ENCODE measurements around the gene SGSM1.

Gene SGSM1

DNA sequence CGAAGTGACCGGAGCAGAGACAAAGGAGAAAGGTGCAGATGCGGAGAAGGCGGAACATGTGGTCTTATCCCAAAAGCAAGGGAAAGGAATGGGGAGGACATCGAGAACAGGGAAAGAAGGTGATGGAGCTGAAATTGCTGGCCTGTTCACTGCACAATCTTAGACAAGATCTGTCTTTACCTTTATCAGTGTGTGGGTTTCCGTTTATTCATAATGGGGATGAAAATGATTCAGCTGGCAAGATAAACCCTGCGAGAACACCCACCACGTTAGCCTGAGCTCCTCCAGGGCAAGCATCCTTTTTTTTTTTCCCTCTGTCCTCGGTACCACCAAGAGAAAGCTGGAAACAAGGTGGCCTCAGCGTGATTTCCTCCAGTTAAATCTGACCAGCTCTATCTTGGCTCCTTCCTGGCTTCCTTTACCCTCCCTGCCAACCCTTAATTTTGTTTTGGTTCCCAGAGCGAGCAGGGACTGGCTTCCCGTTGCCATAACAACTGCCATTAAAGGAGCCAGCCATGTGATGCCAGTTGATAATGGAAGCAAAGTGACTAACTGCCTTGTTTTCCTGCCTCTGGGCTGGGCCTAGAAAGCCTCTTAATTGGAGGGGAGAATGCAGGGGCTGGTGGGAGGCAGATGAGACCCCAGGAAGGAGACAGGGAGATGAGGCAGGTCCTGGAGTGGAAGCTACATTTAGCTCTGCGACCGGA, 4.2 kb downstream of the SGSM1 start:
- H3K36me3 ChIP-seq (ENCODE audit: control insufficient read depth, insufficient read depth, low read length): no peaks in the 10 kb centered on the region
- H3K9ac ChIP-seq (ENCODE audit: low read depth, low read length): no peak overlapping the region
- peaks cover 4% of the 10 kb centered on the region for H3K4me1 ChIP-seq (ENCODE audit: control insufficient read depth, insufficient read depth, low read length)
- H3K27me3 ChIP-seq (ENCODE audit: control insufficient read depth, insufficient read depth, low read length): no peaks in the 10 kb centered on the region
- no peak overlapping the region for H3K4me3 ChIP-seq (ENCODE audit: low read depth, low read length)
- H3K9me3 ChIP-seq (ENCODE audit: control insufficient read depth, insufficient read depth, low read length): no peaks in the 10 kb centered on the region

DNA sequence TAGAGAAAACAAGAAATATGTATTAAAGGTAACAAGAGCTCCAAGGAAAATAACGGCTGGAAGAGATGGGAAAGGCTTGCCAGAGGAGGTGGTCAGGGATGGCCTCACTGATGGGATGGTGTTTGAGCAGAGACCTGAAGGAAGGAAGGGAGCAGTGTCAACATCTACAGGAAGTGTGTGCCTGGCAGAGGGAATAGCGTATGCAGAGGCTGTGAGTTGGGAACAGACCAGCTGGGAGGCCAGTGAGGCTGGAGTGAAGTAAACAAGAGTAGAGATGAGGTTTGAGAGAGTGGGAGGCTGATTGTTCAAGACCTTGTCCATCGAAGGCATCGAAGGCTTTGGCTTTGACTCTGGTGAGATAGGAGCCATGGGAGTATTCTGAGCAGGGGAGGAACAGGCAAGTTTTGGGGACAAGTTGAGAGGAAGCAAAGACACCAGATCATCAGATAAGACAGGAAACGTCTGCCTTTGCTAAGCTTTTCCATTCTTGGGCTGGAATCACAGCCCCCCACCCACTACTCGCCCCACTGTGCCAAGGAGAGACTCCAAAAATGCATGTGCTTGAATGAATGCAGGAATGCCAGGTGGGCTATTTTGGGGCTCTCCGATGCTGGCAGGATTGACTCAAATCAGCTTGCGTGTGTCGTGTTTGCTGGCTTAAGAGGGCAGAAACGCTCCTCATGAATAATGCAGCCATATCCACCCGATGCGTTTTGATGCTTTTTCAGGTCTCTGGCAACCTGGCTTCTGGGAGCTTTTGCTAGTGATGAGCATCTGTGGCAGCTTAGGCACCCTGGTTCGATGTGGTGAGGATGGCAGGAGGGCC, 7.2 kb downstream of the SGSM1 start:
- Histone ChIP-seq H3K27me3 (ENCODE audit: control insufficient read depth, insufficient read depth, low read length) (no peaks in the 10 kb centered on the region), H3K4me1 (ENCODE audit: control insufficient read depth, insufficient read depth, low read length) (peaks cover 4% of the 10 kb centered on the region), H3K36me3 (ENCODE audit: control insufficient read depth, insufficient read depth, low read length) (no peaks in the 10 kb centered on the region), H3K9ac (ENCODE audit: low read depth, low read length) (no peak overlapping the region), H3K4me3 (ENCODE audit: low read depth, low read length) (no peak overlapping the region), H3K9me3 (ENCODE audit: control insufficient read depth, insufficient read depth, low read length) (no peaks in the 10 kb centered on the region)

DNA sequence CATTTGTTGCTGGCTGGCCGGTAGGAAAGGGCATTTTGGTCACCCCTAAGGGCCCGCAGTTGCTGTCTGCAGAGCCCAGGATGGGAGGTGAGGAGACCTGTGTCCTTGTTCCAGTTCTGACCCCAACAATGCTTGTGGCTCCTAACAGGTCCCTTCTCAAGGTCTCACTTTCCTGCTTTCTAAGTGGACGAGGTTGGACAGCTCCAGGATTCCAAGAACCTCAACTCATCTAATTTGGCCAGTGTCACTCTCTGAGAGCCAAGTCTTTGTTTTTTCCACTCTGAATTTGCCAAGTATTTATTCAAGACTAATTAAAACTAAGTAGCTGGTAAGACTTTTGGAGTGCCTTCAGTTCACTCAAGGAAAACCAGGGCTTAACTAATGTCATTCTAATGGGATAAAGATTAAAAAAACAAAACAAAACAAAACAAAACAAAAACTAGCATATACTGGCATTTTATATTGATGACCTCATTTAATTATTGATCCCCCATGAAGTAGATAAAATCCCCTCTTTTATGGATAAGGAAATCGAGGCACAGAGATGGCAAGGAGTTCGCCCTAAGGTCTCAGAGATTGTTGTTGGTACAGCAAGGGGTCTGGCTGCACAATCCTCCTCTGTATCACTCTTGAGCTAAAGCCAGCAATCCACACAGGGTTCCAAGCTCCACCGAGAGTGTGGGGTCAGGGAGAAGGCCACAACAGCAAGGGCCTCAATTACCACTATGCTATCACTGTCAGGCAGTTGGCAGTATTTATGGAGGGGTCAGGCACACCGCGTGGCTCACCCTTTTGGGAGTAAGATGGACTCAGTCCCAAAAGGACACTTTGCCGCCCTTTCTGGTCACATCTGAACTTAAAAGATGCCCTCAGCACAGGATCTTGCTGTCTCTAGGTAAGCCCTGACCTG, 8.1 kb downstream of the SGSM1 start:
- Histone ChIP-seq H3K27me3 (ENCODE audit: control insufficient read depth, insufficient read depth, low read length) (no peaks in the 10 kb centered on the region), H3K9me3 (ENCODE audit: control insufficient read depth, insufficient read depth, low read length) (no peaks in the 10 kb centered on the region), H3K4me1 (ENCODE audit: control insufficient read depth, insufficient read depth, low read length) (peaks cover 4% of the 10 kb centered on the region), H3K36me3 (ENCODE audit: control insufficient read depth, insufficient read depth, low read length) (no peaks in the 10 kb centered on the region), H3K9ac (ENCODE audit: low read depth, low read length) (no peak overlapping the region), H3K4me3 (ENCODE audit: low read depth, low read length) (no peak overlapping the region)

DNA sequence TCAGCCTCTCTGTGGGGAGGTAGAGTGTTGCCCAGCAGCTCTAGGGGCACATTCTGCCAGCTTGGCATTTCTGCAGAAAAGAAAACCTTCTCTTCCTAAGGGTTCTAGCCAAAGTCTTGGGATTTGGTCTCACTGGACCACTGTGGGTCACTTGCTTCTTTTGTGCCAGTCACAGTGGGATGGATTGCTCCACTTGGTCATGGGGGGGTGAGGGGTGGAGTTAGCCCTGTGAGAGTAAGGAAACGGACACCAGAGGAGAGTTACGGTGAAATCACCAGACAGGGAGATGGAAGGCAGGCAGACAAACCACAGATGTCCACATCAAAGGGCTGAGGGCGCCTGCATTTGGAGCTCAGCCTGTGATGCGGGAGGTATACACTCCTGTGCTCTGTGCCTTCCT, 10.8 kb downstream of the SGSM1 start:
- Histone ChIP-seq H3K4me3 (ENCODE audit: low read depth, low read length) (no peak overlapping the region), H3K36me3 (ENCODE audit: control insufficient read depth, insufficient read depth, low read length) (no peaks in the 10 kb centered on the region), H3K9me3 (ENCODE audit: control insufficient read depth, insufficient read depth, low read length) (no peaks in the 10 kb centered on the region), H3K4me1 (ENCODE audit: control insufficient read depth, insufficient read depth, low read length) (no peaks in the 10 kb centered on the region), H3K9ac (ENCODE audit: low read depth, low read length) (no peak overlapping the region), H3K27me3 (ENCODE audit: control insufficient read depth, insufficient read depth, low read length) (no peaks in the 10 kb centered on the region)

DNA sequence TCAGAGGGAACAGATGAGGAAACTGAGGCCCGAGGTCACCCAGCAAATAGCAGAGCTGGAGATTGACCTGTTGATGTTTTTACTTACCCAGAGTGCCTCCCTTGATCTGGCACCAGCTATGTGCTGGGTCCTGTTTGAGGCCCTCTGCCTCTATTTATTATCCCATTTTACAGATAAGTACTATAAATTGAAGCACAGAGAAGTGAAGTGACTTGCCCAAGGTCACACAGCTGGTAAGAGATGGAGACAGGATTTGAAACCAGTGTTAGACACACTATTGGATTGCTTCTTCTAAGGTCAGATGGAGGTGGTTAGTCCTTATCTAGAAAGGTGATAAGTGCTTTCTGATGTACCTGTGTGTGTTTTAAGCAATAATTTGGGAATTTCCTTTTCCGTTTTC, 13.5 kb downstream of the SGSM1 start:
- no peaks in the 10 kb centered on the region for H3K9me3 ChIP-seq (ENCODE audit: control insufficient read depth, insufficient read depth, low read length)
- H3K9ac ChIP-seq (ENCODE audit: low read depth, low read length): no peak overlapping the region
- H3K4me1 ChIP-seq (ENCODE audit: control insufficient read depth, insufficient read depth, low read length): no peaks in the 10 kb centered on the region
- H3K27me3 ChIP-seq (ENCODE audit: control insufficient read depth, insufficient read depth, low read length): no peaks in the 10 kb centered on the region
- no peak overlapping the region for H3K4me3 ChIP-seq (ENCODE audit: low read depth, low read length)
- H3K36me3 ChIP-seq (ENCODE audit: control insufficient read depth, insufficient read depth, low read length): no peaks in the 10 kb centered on the region

DNA sequence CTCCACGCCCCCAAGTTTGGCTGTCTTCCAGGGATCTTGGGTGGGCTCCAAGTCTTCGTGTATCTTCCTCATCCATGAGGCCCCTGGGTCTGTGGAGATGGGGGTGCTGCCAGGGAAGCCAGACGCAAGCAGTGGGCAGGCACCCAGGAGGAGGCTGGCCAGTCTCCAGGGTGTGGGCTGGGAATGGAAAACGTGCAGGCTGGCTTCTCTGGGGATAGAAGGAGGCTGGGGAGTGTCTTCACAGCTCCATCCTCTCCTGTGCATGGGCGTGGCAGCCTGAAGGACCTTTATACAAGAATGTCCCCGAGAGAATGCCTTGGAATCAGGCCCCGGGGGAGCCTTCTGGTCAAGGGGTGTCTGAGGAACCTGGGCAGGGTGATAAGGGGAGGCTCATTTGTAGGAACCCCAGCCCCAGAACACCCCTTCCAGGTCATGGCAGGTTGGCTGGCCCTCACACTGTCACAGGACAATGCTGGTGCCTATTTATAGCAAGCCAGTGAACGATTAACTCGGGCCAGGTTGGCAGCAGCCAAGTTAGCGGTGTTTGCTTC, 14.0 kb downstream of the SGSM1 start:
- Histone ChIP-seq H3K27me3 (ENCODE audit: control insufficient read depth, insufficient read depth, low read length) (no peaks in the 10 kb centered on the region), H3K4me1 (ENCODE audit: control insufficient read depth, insufficient read depth, low read length) (no peaks in the 10 kb centered on the region), H3K36me3 (ENCODE audit: control insufficient read depth, insufficient read depth, low read length) (no peaks in the 10 kb centered on the region), H3K4me3 (ENCODE audit: low read depth, low read length) (no peak overlapping the region), H3K9ac (ENCODE audit: low read depth, low read length) (no peak overlapping the region), H3K9me3 (ENCODE audit: control insufficient read depth, insufficient read depth, low read length) (no peaks in the 10 kb centered on the region)

DNA sequence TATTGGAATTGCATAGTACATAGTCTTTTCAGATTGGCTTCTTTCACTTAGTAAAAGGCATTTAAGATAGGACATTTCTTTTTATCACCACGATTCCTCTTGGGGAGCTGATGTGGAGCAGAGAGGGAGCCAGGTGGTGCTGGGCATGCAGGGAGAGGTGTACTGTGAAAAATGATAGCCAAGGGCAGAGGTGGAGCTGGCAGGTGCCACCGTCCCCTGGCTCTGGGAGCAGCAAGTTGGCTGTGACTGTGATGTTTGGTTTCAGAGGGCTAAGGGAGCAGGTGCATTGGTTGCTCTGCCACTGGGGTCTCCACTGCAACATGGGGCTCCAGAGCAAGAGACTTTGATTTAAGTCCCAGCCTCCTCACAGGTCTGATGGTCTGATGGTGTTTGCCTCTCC, 16.5 kb downstream of the SGSM1 start:
- Histone ChIP-seq H3K9me3 (ENCODE audit: control insufficient read depth, insufficient read depth, low read length) (no peaks in the 10 kb centered on the region), H3K4me1 (ENCODE audit: control insufficient read depth, insufficient read depth, low read length) (no peaks in the 10 kb centered on the region), H3K36me3 (ENCODE audit: control insufficient read depth, insufficient read depth, low read length) (no peaks in the 10 kb centered on the region), H3K9ac (ENCODE audit: low read depth, low read length) (no peak overlapping the region), H3K4me3 (ENCODE audit: low read depth, low read length) (no peak overlapping the region), H3K27me3 (ENCODE audit: control insufficient read depth, insufficient read depth, low read length) (no peaks in the 10 kb centered on the region)

DNA sequence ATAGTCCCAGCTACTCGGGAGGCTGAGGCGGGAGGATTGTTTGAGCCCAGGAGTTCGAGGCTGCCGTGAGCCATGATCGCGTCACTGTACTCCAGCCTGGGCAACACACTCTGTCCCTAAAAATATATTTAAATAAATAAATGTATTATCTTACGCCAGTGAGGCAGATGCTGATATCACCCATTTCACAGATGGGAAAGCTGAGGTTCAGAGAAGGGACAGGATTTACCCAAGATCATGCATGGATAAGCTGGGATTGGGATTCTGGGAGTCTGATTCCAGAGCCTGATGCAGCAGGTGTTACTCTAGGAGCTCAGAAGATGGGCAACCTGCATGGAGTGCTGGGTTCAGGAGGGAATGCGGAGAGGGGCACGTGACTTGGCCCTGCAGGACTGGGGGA, 17.8 kb downstream of the SGSM1 start:
- Histone ChIP-seq H3K4me1 (ENCODE audit: control insufficient read depth, insufficient read depth, low read length) (no peaks in the 10 kb centered on the region), H3K27me3 (ENCODE audit: control insufficient read depth, insufficient read depth, low read length) (no peaks in the 10 kb centered on the region), H3K9ac (ENCODE audit: low read depth, low read length) (no peak overlapping the region), H3K9me3 (ENCODE audit: control insufficient read depth, insufficient read depth, low read length) (no peaks in the 10 kb centered on the region), H3K36me3 (ENCODE audit: control insufficient read depth, insufficient read depth, low read length) (no peaks in the 10 kb centered on the region), H3K4me3 (ENCODE audit: low read depth, low read length) (no peak overlapping the region)

DNA sequence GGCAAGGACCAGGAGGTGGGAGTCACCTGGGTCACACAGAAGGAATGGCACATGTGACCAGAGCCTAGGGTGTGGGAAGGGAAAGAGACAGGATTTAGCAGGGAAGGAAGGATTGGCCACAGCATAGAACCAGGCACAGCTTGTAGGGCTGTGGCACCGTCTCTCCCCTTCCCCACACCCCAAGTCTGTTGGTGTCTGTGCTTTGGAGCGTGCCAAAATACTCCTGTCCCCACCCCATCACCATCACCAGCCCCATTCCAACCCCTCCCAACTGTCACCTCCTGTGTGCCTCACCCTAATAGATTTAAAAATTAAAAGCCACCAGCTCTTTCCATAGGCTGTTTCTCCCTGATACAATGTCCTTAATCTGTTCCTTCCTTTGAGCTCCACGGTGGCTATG, 18.2 kb downstream of the SGSM1 start:
- no peaks in the 10 kb centered on the region for H3K36me3 ChIP-seq (ENCODE audit: control insufficient read depth, insufficient read depth, low read length)
- H3K4me3 ChIP-seq (ENCODE audit: low read depth, low read length): no peak overlapping the region
- no peaks in the 10 kb centered on the region for H3K4me1 ChIP-seq (ENCODE audit: control insufficient read depth, insufficient read depth, low read length)
- no peaks in the 10 kb centered on the region for H3K27me3 ChIP-seq (ENCODE audit: control insufficient read depth, insufficient read depth, low read length)
- H3K9me3 ChIP-seq (ENCODE audit: control insufficient read depth, insufficient read depth, low read length): no peaks in the 10 kb centered on the region
- no peak overlapping the region for H3K9ac ChIP-seq (ENCODE audit: low read depth, low read length)

DNA sequence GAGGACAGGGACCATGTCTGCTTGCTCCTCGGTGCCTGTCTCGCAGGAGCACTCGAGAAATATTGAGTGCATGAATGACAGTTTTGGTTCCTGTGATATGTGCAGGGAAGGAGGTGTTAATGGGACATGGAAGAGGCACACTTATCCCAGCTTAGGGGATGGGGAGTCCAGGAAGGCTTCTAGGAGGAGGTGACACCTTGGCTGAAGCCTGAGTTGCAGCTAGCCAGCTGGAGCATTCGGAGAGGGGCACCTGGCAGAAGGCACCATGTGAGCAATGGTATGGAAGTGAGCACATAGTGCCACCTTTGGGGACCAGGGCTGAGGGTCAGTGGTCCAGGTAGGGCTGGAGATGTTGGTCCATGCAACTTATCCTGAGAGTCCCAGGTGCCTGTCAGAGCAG, 18.9 kb downstream of the SGSM1 start:
- no peaks in the 10 kb centered on the region for H3K27me3 ChIP-seq (ENCODE audit: control insufficient read depth, insufficient read depth, low read length)
- no peak overlapping the region for H3K4me3 ChIP-seq (ENCODE audit: low read depth, low read length)
- peaks cover 3% of the 10 kb centered on the region for H3K4me1 ChIP-seq (ENCODE audit: control insufficient read depth, insufficient read depth, low read length)
- no peaks in the 10 kb centered on the region for H3K9me3 ChIP-seq (ENCODE audit: control insufficient read depth, insufficient read depth, low read length)
- no peak overlapping the region for H3K9ac ChIP-seq (ENCODE audit: low read depth, low read length)
- H3K36me3 ChIP-seq (ENCODE audit: control insufficient read depth, insufficient read depth, low read length): no peaks in the 10 kb centered on the region

DNA sequence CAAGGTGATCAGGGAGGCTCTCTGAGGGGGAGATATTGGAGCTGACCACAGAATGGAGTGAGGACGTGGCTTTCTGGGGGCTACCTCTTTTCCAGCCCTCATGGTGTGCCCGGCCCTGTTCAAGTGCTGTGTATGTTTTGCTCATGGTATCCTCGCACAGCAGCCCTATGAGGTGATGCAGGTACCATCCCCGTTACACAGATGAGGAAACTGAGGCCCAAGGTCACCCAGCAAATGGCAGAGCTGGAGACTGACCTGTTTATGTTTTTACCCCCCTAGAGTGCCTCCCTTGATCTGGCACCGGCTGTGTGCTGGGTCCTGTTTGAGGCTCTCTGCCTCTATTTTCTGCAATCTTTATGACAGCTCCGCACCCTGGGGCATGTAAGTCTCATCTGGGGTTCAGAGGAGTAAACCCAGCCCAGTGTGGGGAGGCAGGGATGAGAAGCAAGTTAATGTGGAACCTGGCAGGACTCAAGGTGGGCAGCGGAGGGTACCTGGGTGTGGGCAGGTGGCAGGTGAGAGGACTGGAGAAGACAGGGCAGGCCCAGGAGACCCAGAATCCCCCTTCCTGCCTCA, 20.8 kb downstream of the SGSM1 start:
- H3K4me1 ChIP-seq (ENCODE audit: control insufficient read depth, insufficient read depth, low read length): peaks cover 20% of the 10 kb centered on the region
- no peaks in the 10 kb centered on the region for H3K27me3 ChIP-seq (ENCODE audit: control insufficient read depth, insufficient read depth, low read length)
- no peaks in the 10 kb centered on the region for H3K9me3 ChIP-seq (ENCODE audit: control insufficient read depth, insufficient read depth, low read length)
- no peak overlapping the region for H3K9ac ChIP-seq (ENCODE audit: low read depth, low read length)
- H3K36me3 ChIP-seq (ENCODE audit: control insufficient read depth, insufficient read depth, low read length): no peaks in the 10 kb centered on the region
- no peak overlapping the region for H3K4me3 ChIP-seq (ENCODE audit: low read depth, low read length)
